GM21515 (cell line): ENCODE measurements around the gene SHC1.
A peak's percentile ranks its signal among the peaks of the same experiment; 100 is the strongest.

Source experiments
- ATAC-seq: cut with Tn5 transposase; IDR thresholded peaks from one replicate; pipeline ENCODE4 v1.9.1; 2021; ENCODE audit not compliant: unreplicated experiment

Gene SHC1

DNA sequence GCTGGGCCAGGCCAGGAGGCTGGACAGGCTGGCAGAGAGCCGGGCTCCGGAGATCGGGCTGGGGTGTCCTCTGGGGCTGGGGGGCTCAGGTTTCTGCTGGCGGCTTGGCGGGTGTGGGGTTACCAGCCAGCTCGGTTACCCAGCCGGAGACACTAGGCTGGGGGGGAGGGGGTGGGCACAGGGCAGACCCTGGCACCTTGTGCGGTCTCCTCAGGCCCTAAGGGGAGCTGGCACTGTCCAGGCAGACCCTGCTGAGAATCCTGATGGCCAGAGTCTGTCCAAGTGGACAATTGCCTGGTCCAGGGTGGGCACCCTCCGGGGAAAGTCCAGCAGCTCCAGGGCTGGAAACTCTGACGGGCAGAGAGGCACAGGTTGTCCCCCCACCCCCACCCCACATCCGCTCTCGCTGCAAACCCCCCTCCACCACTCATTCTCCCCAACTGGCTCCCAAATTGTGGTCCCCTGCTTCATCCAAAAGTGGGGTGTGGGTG, 38.7 kb upstream of the SHC1 start:
- no peak for ATAC-seq

DNA sequence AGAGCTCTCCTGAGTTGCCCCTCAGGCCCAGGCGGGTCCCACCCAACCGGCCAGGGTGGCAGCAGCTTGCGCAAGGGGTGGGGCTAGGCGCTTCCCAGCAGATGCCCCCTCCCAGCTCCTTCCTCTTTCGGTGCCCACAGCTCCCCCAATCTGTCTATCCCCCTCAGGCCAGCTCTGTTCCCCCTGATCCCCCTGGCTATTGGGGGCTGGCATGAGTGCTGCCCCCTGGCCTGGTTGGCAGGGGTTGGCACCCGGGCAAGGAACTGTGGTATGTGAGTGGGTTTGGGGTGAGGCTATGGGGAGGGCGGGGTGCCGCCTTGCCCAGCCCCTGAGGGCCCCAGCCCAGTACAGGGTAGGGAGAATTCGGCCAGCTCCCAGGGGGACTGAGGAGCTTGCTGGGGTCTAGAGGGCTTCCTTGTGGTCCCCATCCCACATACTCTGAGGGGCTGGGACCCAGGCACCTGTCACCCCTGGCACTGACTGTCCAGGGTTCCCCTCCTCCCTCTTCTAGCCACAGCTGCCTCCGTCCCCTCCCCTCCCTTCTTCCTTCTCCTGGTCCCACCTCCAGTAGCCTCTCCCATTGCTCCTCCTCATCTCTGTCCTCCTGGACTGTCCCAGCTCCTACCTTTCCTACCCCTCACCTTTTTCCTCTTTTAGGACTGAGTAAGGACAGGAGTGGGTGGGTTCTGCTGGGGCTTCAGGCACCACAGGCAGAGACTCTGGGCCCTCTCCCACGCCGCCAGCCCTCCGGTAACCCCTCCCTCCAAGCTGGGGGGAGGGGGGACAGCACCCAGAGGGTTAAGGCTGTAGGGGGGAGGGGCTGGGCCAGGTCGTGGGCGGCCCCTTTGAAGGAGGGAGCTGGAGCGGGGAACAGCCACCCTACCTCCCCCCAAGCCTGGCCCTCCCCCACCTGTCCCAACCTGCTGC, 37.7 kb upstream of the SHC1 start:
- no peak for ATAC-seq

DNA sequence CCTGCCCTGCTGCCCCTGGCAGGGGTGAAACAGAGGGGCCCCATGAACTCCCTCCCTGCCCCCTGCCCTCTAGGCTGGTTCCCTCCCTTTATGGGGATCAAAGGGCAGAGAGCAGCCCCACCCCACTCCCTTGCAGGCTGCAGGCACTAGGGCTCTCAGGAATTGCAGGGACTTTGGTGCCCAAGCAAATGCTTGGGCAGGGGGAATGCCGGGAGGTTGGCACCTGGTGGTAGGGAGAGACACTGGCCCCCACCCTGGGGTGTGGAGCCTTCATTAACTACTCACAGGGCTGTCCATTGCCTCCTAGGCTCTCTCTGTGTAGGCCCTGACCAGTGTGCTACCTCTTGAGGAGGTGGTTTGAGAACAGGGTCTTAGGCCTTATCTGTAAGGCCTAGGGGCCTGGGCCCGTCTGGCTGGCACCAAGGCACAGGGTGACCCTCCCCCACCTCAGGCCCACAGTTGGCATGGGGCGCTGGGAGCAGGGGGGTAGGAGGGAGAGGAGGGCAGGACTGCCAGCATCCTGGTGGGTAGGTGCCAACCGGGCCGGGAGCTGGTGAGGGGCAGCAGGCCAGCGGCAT, 36.8 kb upstream of the SHC1 start:
- ATAC-seq: no peak

DNA sequence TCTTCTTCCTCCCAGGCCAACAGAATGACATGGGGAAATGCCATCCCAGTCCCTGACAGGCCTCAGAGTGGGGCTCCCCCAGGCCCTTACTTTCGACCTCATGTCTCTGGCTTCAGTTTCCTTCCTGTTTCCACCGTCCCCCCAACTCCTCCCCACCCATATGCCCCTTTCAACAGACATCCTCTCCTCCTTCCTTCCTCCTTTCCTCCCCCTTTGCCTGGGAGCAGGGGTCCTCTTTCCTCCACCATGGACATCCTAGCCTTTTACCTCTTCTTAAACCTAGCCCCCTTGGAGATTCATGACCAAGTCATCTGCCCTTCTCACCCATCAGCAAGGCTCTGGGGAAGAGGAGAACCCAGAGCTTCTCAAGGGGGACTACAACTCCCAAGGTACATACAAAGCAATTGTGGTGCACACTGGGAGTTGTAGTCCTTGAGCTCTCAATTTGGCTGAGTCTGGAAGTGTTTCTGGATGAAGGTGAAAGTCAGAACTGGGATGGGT, 36.1 kb upstream of the SHC1 start:
- ATAC-seq: no peak

DNA sequence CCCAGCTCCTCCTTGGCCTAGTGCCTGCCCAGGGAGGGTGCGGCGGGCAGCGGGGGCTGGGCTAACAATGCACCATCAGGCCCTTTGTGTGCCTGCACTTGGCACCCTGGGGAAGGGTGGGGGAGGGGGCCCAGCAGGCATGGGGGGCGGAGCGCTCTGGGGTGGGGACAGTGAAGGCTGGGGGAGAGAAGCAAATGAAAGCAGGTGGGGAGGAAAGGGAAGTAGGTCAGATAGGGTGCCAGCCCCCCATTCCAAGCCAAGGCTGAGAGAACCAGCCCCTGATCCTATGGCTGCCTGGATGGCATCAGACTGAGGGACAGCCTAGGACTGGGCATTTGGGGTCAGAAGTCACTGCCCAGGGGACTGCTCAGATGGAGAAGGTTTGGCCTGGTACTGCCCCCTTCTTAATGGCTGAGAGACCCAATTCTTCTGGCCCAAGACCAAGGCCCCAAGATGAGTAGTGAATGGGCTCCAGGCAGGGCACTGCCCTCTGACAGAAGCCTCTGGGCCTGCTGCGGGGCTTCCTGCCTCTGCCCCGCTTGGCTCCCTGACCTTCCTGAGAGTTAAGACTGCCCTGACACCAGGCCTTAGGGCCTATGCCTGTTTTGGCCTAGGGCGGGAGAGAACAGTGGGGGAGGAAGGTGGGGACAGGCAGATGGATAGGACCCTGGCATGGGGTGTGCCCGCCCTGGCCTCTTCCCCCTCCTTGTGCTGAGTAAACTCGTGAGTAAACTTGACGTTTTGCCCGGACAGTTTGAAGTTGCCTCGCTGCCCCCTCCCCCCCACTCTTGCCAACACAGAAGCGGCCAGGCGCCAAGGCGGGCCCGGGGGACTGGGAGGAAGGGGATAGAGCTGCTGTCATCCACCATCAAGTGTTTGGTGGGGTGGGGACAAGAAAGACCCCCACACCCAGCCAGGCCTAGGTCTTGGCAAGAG, 34.8 kb upstream of the SHC1 start:
- no peak for ATAC-seq

- no peak for ATAC-seq
Observed at GRCh38 chr1:155004352-155005075, 34.0 kb upstream of the SHC1 start.

GRCh38 chr1:155003766-155004351, 33.3 kb upstream of the SHC1 start:
- ATAC-seq: no peak

DNA sequence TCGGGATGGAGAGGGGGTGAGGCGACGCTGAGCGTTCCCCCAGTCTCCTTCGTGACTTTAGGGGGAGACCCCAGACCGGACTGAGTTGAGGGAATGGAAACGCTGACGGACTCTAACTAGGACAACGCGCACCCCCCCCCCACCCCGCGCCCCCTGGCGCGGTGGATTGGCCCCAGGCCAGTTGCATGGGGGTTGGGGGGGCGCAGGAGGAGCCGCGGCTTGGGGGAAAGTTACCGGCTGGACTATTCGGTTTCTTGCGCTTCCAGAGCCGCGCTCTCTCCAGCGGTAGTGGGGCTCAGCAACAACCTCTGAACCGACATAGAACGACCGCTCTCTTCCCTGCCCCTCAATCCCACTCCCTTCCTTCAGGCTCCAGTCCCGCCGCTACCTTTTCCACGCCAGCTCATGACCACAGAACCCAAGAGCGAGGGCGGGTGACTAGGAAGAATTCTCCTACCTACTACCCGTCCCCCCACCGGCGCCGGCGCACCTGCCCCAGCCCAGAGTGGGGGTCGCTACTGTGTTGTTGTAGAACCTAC, 32.7 kb upstream of the SHC1 start:
- ATAC-seq: no peak

DNA sequence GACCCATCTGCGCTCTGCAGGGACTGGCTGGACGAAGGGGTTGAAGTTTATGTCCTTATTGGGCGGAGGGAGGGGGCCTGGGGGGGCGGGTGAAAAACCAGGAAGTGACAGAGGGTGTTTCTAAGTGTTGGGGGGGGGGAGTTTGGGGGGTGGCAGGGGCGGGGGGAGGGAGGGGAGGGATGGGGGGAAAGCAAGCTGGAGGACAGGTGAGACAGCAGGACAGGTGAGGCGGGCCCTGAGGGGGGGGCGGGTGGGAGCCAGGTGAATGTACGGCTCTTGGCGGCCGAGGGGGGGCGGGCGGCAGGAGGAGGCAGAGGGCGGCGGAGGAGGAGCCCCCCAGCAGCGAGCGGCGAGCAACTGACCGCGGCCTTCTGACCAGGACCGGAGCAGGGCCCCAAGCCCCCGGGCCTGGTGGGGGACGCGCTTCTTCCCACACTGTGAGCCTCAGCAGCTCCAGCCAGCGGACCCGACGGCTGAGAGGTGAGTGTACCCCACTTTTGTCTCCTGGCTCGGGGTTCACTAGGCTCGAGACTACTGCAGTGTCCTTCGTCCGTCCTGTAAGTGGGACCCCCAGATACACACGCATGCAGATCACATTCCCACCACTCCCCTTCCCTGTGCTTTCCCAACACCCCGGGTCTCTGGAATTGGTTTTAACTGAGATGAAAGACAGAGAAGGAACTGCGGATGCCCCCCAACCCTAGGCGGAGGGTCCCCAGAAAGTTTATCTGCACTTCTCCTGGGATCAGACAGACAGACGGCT, 32.1 kb upstream of the SHC1 start, which contains the start of gene ZBTB7B:
ZBTB7B (plus strand) TSS at position 339 of the 763 bp plus-strand sequence. CDS start 11,859 bp downstream, outside the sequence.
- peak; percentile 0 for ATAC-seq

GRCh38 chr1:155001675-155002463, 31.3 kb upstream of the SHC1 start:
- peak; percentile 49 for ATAC-seq

GRCh38 chr1:155001425-155001674, 30.8 kb upstream of the SHC1 start:
- ATAC-seq: no peak

DNA sequence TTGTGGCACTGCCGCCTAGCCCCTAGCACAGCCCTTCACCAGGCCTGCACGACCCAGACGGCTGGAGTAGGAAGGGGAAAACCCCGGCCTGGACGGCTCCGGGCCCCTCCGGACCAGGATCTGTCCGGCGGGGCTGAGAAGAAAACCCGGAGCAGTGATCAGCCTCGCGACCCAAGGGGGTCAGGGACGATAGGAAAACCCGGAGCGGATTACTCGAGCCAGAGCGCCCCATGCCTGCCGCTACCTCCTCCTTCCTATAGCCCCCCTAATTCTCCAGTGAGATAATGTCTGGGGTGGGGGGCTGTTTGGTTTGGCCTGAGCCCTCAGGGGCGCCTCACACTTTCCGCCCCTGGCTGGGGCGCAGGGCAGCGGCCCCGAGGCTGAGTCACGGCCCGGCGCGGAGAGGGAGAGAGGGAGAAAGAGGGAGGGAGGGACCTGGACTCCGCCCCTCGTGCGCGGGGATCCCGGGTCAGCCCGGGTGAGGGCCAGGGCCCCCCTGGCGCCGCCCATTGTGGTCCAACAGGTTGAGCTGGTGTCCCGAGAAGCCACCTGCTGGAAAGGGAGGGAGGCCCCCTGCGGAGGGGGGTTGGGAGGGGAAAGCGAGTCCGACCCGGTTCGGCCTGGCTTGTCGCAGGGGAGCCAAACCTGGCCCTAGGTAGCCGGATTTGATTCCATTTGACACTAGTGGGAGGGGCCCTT, 30.3 kb upstream of the SHC1 start:
- ATAC-seq: peak; percentile 30

GRCh38 chr1:155000411-155000725, 29.8 kb upstream of the SHC1 start:
- ATAC-seq: no peak

- ATAC-seq: no peak
Observed at GRCh38 chr1:154999571-155000410, 29.2 kb upstream of the SHC1 start.

GRCh38 chr1:154998818-154999570, 28.4 kb upstream of the SHC1 start:
- ATAC-seq: no peak

DNA sequence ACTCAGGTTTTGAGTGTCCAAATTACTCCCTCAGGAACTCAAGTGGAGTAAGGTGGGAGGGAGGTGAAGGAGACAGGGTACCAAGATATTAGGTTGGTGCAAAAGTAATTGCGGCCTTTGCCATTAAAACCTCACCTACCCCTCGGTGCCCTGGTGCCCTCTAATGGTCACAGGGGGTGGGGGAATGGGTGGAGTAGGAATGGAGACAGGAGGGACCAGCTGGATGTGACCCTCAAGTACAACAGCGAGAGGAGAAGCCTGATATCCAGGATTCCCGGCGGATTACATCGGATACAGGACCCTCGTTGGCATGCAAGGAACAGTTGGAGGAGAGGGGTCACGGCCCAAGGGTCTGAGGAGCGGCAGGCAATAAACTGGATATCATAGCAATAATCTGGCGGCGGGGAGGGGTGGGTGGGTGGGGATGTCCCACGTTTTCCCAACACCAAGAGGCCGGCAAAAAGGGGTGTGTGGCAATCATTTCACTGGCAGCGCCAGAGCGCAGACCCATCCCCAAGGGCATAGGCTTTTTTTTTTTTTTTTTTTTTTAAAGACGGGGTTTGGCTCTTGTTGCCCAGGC, 27.7 kb upstream of the SHC1 start:
- ATAC-seq: no peak
